NCI-H524 treated with DMSO at 0.1 percent for 48 hours (cell line): ENCODE data around the gene SPOUT1.
A peak's percentile ranks its signal among the peaks of the same experiment; 100 is the strongest.
"Not testable (repeated sequence)": the region's sequence is repeated elsewhere in the genome, so short reads cannot be mapped to it uniquely, and the experiment has no call there.

ENCODE experiments used
- DNase-seq: peaks from one replicate; lab custom pipeline; 2025; lab: John Stamatoyannopoulos, UW

SPOUT1 gene

DNA sequence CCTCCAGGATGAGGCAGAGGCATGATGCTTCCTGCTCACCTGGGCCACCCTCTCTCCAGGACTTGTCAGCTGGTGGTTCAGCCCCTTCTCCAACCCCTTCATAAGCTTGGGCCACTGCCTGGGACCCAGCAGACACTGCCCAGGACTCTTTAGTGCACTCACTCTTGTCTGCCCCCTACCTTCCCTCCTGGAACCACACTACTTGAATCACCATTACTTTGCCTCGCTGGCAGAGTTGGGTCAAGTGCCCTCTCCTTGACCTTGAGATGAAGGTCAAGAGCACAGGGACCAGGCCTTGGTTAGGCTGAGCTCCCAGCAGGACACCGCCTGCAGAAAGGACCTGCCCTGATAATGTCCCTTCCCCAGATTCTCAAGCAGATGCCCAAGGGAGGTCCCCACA, 19.8 kb downstream of the SPOUT1 start:
- DNase-seq: no peak

DNA sequence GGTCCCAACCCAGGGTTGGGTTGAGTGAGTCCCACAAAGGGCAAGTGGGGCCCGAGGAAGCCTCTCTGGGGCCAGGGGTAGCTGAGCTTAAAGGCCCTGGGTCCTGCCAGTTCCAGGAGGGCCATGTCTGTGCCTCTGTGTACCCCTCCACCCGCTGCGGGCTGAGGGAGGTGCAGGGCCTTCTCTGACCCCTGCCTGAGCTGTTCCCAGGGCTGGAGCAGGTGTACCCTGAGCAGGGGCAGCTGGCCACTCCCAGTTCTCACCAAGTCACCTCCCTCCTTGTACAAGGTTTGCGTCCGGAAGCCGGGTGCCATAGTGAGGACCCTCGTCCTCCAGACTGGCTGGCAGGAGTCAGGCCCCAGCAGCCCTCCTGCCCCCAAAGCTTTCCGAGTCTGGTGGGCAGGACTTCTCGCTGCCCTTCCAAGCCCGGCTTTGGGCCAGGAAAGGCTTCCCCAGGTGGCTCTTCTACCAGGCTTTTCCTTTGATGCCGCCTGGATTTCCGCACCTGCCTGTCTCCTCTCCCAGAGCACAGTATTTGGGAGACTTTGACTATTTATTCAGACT, 20.5 kb downstream of the SPOUT1 start:
- DNase-seq: no peak

DNA sequence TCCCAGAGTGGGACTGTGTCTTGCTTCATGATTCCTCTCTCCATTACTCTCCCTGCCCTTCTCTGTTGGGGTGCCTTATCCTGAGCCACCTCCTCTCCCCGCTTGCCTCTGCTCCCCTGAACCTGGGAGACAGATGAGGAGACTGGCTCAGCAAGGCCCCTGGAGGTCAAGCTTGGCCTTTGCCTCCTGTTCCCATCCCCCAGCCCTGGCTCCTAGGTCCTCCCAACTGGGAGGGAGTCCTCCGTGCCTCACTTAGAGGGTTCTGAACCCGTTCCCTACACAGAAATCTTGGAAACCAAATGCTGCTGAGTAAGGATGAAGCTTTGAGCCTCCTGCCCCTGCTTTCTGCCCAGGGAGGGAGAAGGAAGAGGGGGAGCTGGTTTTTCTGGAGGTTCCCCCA, 21.1 kb downstream of the SPOUT1 start:
- no peak for DNase-seq

DNA sequence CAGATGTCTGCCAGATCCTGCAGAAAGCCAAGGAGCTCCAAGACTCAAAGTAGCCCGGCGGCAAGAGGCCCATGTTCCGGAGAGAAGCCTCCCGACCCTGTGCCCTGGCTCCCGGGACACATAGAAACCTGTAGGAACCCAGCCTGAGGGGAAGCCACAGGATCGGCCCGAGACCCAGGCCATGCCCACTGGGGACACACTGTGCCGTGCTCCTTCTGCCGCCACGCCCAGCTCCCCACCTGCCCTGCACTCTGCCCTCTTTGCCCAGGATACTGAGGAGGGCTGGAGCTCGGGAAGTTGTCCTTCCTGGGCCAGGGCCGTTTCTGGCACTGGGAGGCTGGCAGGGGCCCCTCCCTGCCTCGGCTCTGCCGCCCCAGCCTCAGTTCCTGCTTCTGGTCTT, 21.8 kb downstream of the SPOUT1 start:
- DNase-seq: no peak

DNA sequence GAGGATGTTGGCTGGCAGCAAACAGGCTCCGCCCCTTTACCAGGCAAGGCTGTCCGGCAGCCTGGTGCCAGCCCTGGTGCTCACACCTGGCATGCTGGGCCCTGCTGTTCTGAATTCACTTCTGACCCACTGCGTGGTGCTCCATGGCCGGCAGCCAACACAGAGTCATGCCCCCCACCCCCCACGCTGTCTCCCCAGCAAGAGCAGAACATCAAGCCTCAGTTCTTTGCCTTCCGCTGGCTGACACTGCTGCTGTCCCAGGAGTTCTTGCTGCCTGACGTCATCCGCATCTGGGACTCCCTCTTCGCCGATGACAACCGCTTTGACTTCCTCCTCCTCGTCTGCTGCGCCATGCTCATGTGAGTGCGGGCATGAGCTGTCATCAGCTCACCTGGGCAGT, 23.9 kb downstream of the SPOUT1 start:
- DNase-seq: no peak

DNA sequence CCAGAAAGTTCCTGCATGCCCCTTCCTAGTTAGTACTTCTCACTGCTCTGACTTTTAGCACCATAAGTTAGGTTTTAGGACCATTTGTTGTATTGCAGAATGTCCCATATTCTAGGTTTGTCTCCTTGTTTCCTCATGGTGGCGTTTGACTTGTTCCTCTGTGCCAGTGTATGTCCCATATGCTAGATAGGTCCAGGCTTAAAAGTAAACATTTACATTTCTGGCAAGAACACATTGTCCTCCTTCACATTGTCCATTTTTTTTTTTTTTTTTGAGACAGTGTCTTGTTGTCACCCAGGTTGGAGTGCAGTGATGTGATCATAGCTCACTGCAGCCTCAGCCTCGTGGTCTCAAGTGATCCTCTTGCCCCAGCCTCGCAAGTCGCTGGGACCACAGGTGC, 27.1 kb downstream of the SPOUT1 start:
- DNase-seq: no peak

DNA sequence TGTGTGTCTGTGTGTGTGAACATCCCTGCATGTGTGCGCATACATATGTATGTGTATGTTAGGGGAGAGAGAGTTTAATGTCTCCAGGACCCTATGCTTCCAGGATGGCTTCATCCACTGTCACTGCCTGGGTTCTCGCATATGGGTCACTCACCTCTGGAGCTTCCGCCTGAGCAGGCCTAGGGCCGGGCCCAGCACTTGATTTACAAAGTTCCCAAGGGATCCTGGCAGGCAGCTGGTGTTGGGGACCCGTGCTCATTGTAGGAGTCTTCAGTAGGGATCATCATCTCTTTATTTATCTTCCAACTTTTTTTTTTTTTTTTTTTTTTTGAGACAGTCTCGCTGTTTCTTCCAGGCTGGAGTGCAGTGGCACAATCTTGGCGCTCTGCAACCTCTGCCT, 29.5 kb downstream of the SPOUT1 start:
- DNase-seq: no peak

DNA sequence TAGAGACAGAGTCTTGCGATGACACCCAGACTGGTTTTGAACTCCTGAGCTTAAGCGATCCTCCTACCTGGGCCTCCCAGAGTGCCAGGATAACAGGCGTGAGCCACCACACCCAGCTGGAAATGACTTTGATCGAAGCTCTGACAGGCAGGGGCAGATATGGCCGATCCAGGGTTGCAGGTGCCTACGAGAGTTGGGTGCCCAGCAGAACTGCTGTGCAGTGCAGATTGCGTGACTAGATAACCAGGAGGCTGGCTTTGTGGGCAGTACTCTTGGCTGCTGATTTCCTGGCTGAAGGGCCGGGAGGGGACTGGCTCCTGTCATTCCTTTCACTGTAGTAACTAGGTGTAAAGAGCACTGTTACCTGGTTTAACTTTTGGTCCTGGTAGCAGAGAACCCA, 30.7 kb downstream of the SPOUT1 start:
- no peak for DNase-seq

DNA sequence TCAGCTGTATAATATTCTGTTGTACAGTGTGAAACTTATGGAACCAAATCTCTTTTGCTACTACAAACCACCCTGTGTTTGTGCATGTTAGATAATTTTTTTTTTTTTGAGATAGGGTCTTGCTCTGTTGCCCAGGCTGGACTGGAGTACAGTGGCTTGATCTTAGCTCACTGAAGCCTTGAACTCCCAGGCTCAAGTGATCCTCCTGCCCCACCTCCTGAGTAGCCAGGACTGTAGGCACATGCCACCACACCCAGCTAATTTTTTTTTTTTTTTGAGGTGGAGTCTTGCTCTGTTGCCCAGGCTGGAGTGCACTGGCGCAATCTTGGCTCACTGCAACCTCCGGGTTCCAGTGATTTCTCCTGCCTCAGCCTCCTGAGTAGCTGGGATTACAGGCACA, 34.6 kb downstream of the SPOUT1 start:
- DNase-seq: not testable (repeated sequence)

DNA sequence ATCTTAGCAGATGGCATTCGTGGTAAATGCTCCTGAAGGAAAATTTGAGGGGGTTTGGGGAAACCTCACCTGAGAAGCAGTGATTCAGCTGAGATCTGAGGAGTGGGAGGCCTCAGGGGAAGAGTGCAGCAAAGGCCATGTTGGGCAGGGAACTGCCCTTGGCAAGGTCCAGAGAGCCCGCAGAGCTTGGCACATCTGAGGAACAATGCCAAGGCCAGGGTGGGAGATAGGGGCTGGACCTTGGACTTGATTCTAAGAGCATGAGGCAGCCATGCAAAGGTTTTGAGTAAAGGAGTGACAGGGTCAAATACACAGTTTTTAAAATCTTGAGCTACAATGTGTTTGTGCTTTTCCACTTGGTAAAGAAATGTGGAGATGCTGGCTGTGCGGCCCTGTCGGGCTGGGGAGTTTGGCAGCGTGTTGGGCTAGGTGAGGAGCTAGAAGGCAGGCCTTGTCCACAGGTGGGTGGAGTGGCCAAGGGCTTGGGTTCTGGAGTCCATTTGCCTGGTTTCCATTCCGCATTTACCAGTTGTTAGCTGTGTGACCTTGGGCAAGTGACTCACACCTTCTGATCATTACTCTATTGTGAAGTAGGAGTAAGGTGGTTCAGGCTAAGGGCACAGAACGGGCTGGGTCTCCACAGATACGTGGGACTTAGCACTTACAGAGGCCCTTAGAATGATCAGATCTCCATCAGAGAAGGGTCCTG, 36.5 kb downstream of the SPOUT1 start:
- no peak for DNase-seq

DNA sequence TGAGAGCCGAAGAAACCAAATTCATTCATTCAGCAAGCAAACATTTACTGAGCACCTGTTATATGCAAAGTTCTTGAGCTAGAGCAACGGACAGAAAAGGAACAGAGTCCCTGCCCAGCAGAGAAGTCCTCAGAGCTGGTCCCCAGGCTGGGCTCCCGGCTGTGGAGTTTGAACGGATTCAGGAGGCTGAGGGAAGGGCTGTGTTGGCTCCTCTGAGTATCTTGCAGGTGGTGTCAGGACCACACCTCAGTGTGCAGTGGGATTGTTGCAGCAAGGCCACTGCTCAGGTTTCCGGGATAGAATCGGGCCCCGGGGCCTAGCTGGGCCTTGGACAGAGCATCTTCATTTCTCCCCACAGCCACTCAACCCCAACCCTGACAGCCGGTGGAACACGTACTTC, 37.5 kb downstream of the SPOUT1 start:
- no peak for DNase-seq

DNA sequence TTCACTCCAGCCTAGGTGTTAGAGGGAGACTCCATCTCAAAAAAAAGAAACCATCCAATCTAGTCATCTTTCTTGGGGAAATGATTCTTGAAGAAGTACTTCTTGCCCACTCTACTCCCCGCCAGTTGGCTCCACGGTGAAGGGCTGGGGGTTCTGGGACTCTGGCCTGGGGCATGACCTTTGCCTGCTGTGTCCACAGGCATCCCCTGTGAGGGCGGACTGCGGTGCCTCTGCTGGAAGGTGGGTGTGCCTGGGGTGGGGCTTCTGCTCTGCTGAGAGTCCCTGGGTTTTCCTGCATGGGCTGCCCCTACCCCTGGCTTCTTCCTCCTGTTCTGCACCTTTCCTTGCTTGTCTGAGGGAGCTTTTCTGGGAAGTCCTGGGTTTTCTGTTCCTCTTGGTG, 39.1 kb downstream of the SPOUT1 start:
- no peak for DNase-seq

DNA sequence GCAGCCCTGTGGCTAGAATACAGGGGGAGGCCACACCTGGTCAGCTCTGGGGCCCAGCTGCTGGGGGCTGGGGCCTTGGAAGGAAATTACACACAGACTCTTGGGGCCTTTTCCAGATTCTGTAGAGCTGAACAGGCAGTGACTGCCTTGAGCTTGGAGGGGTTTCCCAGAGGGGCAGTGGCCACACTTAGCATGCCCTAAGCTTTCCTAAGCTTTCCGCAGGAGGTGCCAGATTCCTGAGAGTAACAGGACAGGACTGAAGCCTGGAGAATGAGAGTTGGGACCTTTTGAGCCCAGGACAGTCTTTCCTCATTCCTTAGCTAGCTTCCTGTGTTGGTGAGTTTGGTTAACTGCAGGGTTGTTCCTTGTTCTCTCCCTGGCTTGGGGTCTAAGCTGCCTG, 41.1 kb downstream of the SPOUT1 start:
- DNase-seq: no peak

DNA sequence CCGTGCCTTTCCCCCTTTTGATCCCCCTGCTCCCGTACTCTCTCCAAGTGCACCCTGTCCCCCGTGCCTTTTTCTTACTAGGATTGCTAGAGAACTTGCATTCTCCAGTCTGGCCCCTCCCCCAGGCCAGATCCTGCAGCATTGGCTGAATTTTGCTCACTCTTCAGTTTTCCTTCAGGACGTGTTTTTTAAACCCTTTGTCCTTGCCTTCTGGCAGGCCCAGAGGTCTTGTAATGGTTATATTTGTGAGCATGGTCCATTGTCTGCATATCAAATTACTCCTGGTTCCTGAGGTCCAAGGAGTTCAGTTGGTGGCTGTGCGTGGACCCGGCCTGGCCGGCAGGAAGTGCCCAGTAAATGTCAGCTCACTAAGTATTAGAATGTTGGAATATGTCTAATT, 41.9 kb downstream of the SPOUT1 start:
- DNase-seq: no peak

DNA sequence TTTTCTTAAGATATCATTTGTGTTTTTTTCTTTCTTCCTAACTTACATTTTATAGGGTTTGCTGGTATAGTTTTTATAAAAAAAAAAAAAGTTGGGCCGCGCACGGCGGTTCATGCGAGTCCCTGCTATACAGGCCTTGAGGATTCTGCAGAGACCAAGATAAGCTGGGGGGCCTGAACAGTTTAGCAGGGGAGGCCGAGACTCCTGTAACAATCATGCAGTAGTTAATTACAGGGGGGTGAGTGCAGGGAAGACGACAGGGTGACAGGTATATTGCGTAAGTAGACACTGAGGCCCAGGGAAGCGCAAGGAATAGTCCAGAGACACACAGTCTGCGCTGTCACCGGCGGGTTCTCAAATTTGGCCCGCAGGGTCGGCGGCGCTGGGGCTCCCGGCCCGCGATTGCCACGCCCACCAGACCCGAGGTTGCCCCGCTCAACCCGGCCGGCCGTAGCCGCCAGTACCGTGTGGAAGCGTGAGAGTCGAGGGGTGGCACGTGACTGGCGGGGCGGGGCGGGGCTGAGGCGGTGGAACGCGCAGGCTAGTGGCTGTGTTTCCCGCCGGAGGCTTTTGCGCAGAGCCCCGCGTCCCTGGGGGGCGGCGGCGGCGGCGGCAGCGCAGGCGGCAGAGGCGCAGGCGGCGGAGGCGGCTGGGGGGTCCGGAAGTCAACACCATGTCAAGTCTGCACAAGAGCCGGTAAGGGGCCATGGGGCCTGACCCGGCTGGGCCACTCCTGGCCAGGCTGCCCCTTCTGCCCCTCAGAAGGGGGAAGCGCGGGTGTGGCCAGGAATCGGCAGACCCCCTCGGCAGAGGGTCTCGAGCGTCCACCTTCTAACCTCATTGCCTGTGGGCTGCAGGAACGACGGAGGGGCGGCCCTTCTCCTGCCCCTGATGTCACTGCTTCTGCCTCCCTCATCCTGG, 42.7 kb downstream of the SPOUT1 start, which contains the start of gene TBC1D13:
TSS of gene TBC1D13 (plus strand) at position 573 of the 921 bp plus-strand sequence. CDS start at position 674, 101 bp downstream.
- peak; percentile 49 for DNase-seq

DNA sequence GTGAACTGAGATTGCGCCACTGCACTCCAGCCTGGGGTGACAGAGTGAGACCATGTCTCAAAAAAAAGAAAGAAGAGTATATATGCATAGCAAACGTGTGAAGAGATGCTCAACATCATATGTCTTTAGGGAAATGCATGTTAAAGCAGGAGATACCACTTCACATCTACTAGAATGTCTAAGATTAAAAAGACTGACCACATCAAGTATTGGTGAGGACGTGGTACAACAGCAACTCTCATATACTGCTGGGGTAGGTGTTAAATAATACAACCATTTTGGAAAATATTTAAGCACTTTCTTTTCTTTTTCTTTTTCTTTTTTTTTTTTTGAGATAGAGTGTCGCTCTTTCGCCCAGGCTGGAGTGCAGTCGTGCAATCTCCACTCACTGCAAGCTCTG, 44.2 kb downstream of the SPOUT1 start:
- DNase-seq: no peak

DNA sequence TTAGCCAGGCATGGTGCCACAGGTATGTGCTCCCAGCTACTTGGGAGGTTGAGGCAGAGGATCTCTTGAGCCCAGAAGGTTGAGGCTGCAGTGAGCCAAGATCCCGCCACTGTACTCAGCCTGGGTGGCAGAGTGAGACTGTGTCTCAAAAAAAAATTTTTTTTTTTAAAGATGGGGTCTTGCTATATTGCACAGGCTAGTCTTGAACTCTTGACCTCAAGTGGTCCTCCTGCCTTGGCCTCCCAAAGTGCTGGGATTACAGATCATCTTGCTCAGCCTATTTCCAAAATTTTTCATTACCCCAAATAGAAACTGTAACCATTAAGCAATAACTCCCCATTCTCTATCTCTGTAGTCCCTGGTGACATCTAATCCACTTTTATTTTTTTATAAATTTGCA, 46.9 kb downstream of the SPOUT1 start:
- no peak for DNase-seq

DNA sequence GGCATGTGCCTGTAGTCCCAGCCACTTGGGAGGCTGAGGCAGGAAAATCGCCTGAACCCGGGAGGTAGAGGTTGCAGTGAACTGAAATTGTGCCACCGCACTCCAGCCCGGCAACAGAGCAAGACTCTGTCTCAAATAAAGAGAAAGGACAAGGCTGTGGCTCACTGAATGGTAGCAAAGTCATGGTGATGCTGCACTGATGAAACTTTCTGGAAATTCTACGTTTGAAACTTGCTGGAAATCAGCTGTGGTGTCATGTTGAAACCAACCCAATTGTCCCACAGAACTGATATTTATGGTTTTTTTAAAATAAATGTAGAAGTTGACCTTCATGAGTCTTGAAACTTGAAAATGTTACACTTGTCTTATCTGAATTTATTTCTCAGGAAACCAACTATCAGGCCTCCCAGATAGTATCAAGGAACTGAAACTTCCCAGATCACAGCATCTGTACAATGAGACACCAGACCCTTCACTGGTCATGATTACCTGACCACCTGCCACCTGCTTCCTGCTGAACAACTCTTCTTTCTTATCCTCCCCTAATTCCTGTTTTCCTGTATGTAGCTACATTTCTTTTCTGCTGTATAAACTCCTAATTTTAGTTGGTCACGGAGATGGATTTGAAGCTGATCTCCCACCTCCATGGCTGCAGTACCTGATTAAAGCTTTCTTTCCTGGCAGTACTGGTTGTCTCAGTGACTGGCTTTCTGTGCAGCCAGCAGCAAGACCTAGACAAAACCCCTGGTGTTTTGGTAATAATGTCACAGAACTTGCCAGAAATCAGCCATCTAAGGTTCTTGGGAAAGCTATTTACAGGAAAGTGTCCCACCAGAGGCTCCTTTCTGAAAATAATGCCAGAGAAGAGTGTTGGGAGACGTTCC, 48.2 kb downstream of the SPOUT1 start:
- DNase-seq: no peak

DNA sequence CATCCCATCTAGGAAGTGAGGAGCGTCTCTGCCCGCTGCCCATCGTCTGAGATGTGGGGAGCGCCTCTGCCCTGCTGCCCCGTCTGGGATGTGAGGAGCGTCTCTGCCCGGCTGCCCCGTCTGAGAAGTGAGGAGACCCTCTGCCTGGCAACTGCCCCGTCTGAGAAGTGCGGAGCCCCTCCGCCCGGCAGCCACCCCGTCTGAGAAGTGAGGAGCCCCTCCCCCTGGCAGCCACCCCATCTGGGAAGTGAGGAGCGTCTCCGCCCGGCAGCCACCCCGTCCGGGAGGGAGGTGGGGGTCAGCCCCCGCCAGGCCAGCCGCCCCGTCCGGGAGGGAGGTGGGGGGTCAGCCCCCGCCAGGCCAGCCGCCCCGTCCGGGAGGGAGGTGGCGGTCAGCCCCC, 49.5 kb downstream of the SPOUT1 start:
- not testable (repeated sequence) for DNase-seq

DNA sequence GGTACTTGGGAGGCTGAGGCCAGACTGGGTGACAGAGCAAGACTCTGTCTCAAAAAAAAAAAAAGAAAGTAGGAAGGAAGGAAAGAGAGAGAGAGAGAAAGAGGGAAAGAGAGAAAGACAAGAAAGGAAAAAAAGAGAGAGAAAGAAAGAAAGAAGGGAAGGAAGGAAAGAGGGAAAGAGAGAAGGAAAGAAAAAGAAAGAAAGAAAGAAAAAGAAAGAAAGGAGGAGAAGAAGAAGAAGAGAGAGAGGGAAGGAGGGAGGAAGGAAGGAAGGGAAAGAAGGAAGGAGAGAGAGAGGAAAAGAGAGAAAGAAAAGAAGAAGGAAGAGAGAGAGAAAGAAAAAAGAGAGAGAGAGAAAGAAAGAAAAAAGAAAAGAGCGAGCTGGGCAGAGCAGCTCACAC, 54.8 kb downstream of the SPOUT1 start:
- no peak for DNase-seq

DNA sequence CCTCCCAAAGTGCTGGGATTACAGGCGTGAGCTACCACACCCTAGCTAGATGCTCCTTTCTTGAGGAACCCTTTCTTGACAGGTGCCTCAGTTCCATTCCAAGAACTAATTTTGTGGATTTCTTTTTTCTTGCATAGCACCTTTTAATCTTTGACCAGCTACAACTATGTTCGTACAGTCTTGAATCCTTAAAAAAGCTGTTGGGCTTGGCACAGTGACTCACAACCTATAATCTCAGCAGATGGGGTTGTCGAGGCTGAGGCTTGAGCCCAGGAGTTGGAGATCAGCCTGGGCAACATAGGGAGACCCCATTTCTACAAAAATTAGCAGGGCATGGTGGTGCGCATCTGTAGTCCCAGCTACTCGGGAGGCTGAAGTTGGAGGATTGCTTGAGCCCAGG, 56.5 kb downstream of the SPOUT1 start:
- no peak for DNase-seq
